GM19468 (cell line): ENCODE results near the gene RPS13.
"Not testable (repeated sequence)": the region's sequence is repeated elsewhere in the genome, so short reads cannot be mapped to it uniquely, and the experiment has no call there.

Experiments
- ATAC-seq: cut with Tn5 transposase; IDR thresholded peaks from one replicate; pipeline ENCODE4 v1.9.1; 2021; ENCODE audit warnings: mild to moderate bottlenecking, moderate library complexity, moderate number of reproducible peaks; ENCODE audit not compliant: unreplicated experiment; ENCODE audit errors: extremely low read depth

The RPS13 gene

DNA sequence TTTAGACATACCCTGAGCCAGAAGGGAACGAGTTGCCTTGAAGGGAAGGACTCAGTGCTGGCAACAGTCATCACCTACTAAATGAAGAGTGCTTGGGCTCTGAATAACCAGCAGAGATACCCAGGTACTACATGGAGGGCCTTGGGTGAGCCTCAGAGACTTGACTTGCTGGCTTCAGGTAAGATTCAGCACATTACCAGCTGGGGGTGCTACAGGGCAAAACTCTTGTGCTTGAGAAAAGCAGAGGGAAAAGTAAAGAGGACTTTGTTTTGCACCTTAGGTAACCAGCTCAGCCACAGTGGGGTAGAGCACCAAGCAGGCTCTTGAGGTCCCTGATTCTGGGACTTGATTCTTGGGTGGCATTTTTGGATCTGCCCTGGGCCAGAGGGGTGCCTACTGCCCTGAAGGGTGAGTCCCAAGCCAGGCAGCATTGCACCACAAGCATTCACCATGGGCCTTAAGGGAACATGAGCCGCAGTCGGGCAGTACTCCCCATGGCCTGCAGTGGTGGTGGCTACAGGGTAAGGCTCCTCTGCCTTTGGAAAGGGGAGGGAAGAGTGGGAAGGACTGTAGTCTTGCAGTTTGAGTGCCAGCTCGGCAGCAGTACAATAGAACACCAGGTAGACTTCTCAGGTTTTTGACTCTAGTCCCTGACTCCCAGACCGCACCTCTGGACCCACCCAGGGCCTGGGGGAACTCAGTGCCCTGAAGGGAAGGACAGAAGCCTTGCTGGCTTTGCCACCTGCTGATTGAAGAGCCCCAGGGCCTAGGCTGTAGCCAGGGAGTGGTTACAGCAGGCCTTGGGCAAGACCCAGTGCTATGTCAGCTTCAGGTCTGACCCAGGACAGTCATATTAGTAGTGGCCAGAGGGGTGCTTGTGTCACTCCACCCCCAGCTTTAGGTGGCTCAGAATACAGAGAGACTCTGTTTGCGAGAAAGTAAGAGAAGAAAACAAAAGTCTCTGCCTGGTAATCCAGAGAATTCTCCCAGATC lies 40.5 kb downstream of the RPS13 start:
- ATAC-seq: no peak

DNA sequence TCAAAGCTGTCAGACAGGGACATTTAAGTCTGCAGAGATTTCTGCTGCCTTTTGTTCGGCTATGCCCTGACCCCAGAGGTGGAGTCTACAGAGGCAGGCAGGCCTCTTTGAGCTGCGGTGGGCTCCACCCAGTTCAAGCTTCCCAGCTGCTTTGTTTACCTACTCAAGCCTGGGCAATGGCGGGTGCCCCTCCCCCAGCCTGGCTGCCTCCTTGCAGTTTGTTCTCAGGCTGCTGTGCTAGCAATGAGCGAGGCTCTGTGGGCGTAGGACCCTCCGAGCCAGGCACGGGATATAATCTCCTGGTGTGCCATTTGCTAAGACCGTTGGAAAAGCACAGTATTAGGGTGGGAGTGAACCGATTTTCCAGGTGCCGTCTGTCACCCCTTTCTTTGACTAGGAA lies 43.4 kb downstream of the RPS13 start:
- ATAC-seq: not testable (repeated sequence)

DNA sequence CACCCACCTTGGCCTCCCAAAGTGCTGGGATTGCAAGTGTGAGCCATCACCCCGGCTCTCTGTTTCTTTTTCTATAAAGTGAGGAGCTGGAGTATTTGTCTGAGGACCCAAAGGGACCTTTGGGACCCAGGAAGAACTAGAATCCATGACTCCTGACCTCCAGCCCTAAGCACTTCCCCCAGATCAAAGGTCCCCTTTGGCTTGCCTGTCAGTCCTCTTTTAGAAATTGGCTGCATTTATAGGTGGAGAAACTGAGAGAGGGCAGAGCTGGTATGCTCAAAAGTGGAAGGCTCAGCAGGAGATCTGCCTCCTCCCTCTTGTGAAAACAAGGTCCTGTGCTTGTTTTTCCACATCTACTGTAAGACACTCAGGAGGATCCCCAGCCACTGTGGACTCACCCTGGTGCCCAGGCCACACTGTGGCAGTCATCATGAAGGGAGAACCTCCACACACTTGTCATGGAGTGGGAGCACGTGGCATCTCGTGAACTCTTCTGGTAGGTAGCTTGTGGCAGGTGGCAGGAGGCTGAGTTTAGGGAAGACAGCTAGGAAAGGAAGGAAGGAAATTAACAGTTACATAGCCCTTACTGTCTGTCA lies 50.9 kb downstream of the RPS13 start:
- ATAC-seq: no peak

DNA sequence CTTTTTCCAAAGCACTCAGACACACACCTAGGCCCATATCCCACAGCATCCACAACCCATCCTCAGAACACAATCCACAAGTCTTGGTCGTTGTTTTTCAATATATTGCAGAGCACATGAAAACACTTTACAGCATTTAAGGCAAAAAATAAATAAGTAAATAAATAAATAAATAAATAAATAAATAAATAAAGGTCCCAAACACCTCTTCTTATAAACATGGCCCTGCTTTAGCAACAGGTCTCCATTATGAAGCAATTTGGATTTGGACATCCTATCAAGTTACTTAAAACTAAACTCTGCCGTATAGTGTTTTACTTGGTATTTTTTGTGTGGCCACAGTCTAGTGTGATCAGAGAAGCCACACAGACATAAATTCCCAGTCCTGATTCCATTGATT lies 52.5 kb downstream of the RPS13 start:
- ATAC-seq: no peak
